ENCODE data around the gene IPO4. TPM values are rescaled to one million over a fixed set of nuclear protein-coding genes. Genes with fewer than 3 reads are reported as not detected.

The IPO4 gene
- total and polyA plus RNA-seq, 4 donors, result 9.2 to 28.2 (median 21.1) TPM

DNA sequence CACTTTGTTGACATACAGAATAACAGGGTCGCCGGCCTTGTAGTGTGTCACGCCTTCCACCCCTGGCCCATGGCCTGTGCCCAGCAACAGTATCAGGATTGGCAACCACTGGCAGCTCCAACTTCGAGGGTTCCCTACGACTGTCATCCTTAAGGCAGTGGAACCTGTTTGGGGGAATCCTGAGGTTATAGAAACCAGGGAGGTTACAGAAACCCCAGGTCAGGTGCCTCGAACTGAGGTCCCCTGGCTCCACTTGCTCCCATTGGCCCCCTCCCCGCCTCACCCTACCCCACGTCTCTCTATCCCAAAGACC, 6.2 kb upstream of the IPO4 start:
- Histone ChIP-seq H3K27me3 (ENCODE audit: control insufficient read depth, insufficient read depth, low read length) (no peaks in the 10 kb centered on the region), H3K9me3 (ENCODE audit: control insufficient read depth, insufficient read depth, low read length) (no peaks in the 10 kb centered on the region), H3K4me1 (ENCODE audit: control insufficient read depth, insufficient read depth, low read length) (peaks cover 13% of the 10 kb centered on the region), H3K4me3 (ENCODE audit: low read depth, low read length) (peak overlapping the region; percentile 90), H3K27ac (ENCODE audit: low read depth, low read length) (peak overlapping the region; percentile 96), H3K36me3 (ENCODE audit: control insufficient read depth, insufficient read depth, low read length) (peaks cover 25% of the 10 kb centered on the region)
- 68% methylated on average over 7 of the region's 8 CpGs for WGBS (ENCODE audit: insufficient coverage)
- DNase-seq (ENCODE audit: low read depth in 4 of 6, low spot score in 6 of 6), result no peak

DNA sequence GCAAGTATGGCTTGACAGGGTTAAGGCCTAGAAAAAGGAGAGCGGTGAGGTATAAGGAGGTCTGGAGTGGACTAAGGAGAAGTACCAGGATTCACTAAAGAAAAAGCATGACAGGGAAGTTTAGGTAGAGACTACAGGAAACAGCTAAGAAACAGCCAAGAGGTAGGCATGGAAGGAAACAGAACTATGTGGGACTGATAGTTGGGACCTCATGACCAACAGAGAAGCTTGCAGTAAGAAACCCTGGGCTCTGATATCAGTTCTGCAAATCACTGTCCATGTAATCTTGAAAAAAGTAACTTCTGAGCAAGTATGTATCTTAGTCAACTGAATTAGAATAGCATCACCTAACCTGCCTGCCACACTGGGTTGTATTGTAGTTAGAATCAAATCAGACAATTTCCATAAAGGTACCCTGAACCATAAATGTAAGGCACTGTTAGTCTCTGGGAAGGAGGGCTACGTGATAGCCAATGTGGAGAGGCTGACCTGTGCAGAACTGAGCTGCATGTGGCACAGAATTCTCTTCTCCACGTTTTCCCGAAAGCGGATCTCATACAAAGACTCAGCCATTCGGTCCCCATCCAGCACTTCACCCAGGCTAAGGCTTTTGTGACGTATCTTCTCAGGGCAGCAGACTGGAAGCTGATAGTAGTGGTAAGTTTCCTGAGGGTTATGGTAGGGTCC, 5.7 kb upstream of the IPO4 start:
- no peak overlapping the region for H3K27ac ChIP-seq (ENCODE audit: low read depth, low read length)
- DNase-seq (ENCODE audit: low read depth in 4 of 6, low spot score in 6 of 6), result no peak
- peaks cover 29% of the 10 kb centered on the region for H3K36me3 ChIP-seq (ENCODE audit: control insufficient read depth, insufficient read depth, low read length)
- no peaks in the 10 kb centered on the region for H3K27me3 ChIP-seq (ENCODE audit: control insufficient read depth, insufficient read depth, low read length)
- no peaks in the 10 kb centered on the region for H3K9me3 ChIP-seq (ENCODE audit: control insufficient read depth, insufficient read depth, low read length)
- 88% methylated on average over 4 of the region's 7 CpGs for WGBS (ENCODE audit: insufficient coverage)
- peaks cover 16% of the 10 kb centered on the region for H3K4me1 ChIP-seq (ENCODE audit: control insufficient read depth, insufficient read depth, low read length)
- H3K4me3 ChIP-seq (ENCODE audit: low read depth, low read length), result peak overlapping the region; percentile 90

DNA sequence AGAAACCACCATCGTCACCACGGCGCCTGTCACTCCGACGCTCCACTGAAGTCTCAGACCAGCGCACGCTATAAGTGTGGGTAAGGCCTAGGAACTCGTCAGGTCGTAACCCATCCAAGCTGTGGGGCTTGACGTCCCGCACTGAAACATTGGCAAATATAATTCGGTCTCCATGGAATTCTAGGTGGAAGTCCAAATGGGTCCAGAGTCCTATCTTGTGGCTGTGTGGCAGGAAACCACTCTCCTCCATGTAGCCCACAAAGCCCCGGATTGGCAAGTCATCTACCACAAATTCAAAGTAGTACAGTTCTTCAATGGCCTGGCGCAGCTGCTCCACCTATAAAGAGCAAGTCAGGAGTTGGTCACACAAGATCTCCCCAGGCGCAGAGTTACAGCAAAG, 4.3 kb upstream of the IPO4 start:
- Histone ChIP-seq H3K4me1 (ENCODE audit: control insufficient read depth, insufficient read depth, low read length) (peaks cover 30% of the 10 kb centered on the region), H3K36me3 (ENCODE audit: control insufficient read depth, insufficient read depth, low read length) (peaks cover 34% of the 10 kb centered on the region)

DNA sequence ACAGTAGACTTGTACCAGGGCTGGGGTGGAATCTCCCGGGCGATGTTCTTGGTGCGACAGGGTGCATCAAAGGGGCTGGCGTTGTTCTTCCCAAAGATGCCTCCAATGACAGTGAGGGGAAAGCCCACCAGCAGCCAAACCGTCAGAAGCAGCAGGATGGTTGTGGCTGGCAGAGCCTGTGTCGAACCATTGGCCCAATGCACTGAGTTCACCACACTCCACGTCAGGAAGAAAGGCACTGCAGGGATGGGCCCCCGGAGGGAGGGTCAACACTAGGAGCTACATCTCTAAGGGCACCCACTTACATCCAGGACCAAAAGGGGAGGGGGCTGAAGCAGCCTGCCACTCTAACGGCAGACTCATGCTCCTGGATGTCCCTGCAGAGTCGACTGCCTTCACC, 1.8 kb upstream of the IPO4 start:
- H3K27ac ChIP-seq (ENCODE audit: low read depth, low read length), result no peak overlapping the region
- no peaks in the 10 kb centered on the region for H3K27me3 ChIP-seq (ENCODE audit: control insufficient read depth, insufficient read depth, low read length)
- H3K9me3 ChIP-seq (ENCODE audit: control insufficient read depth, insufficient read depth, low read length), result no peaks in the 10 kb centered on the region
- WGBS (ENCODE audit: insufficient coverage), result 93% methylated on average over 5 of the region's 10 CpGs
- DNase-seq (ENCODE audit: low read depth in 4 of 6, low spot score in 6 of 6), result no peak
- H3K36me3 ChIP-seq (ENCODE audit: control insufficient read depth, insufficient read depth, low read length), result peaks cover 57% of the 10 kb centered on the region
- no peak overlapping the region for H3K4me3 ChIP-seq (ENCODE audit: low read depth, low read length)
- peaks cover 35% of the 10 kb centered on the region for H3K4me1 ChIP-seq (ENCODE audit: control insufficient read depth, insufficient read depth, low read length)

More for the DNA sequence above, 4.3 kb upstream of the IPO4 start:
- H3K9me3 ChIP-seq (ENCODE audit: control insufficient read depth, insufficient read depth, low read length), result no peaks in the 10 kb centered on the region
- WGBS (ENCODE audit: insufficient coverage), result 96% methylated on average over 13 of the region's 15 CpGs
- no peak overlapping the region for H3K27ac ChIP-seq (ENCODE audit: low read depth, low read length)
- DNase-seq (ENCODE audit: low read depth in 4 of 6, low spot score in 6 of 6), result no peak
- H3K4me3 ChIP-seq (ENCODE audit: low read depth, low read length), result no peak overlapping the region
- H3K27me3 ChIP-seq (ENCODE audit: control insufficient read depth, insufficient read depth, low read length), result no peaks in the 10 kb centered on the region

- no peak overlapping the region for H3K4me3 ChIP-seq (ENCODE audit: low read depth, low read length)
- peaks cover 67% of the 10 kb centered on the region for H3K36me3 ChIP-seq (ENCODE audit: control insufficient read depth, insufficient read depth, low read length)
- H3K27me3 ChIP-seq (ENCODE audit: control insufficient read depth, insufficient read depth, low read length), result no peaks in the 10 kb centered on the region
- no peak for DNase-seq (ENCODE audit: low read depth in 4 of 6, low spot score in 6 of 6)
- 96% methylated on average over 7 of the region's 9 CpGs for WGBS (ENCODE audit: insufficient coverage)
- H3K27ac ChIP-seq (ENCODE audit: low read depth, low read length), result peak overlapping the region; percentile 29
- H3K9me3 ChIP-seq (ENCODE audit: control insufficient read depth, insufficient read depth, low read length), result no peaks in the 10 kb centered on the region
- peaks cover 28% of the 10 kb centered on the region for H3K4me1 ChIP-seq (ENCODE audit: control insufficient read depth, insufficient read depth, low read length)
Measured at GRCh38 chr14:24189460-24189859, 844 bp upstream of the IPO4 start.

DNA sequence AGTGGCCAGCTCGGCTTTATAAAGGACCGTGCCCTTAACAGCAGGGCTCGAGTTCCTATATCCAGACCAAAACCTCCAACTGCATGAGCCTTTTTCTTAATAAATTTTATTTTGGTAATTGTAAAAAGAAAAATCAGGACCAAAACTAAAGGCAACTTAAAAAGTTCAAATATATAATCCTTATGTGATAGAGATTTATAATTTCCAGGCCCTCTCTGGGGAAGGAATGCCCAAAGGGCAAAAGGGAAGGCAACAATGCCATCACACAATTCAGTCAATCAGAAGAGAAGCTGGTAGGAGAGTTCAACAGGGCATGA, 401 bp upstream of the IPO4 start:
- peak overlapping the region; percentile 79 for H3K4me3 ChIP-seq (ENCODE audit: low read depth, low read length)
- H3K36me3 ChIP-seq (ENCODE audit: control insufficient read depth, insufficient read depth, low read length), result peaks cover 71% of the 10 kb centered on the region

DNA sequence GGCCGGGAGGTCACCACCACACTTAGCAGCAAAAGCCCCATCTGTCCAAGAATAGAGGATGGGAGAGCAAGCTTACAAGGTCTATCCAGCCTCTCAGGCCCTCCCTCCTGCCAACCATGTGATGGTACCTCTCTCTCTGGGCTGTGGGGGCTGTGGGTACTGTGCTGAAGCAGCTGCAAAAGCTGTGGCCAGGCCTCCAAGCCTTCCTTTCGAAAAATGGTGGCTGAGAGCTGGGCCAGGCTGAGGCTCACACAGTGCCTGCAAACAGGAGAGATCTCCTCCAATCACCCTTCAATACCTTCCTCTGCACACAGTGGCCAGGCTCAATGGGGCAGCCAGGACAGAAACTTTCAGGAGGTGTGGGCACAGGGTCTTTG, 1.1 kb downstream of the IPO4 start:
- DNase-seq (ENCODE audit: low read depth in 4 of 6, low spot score in 6 of 6), result no peak
- H3K36me3 ChIP-seq (ENCODE audit: control insufficient read depth, insufficient read depth, low read length), result peaks cover 78% of the 10 kb centered on the region
- no peak overlapping the region for H3K27ac ChIP-seq (ENCODE audit: low read depth, low read length)
- no peak overlapping the region for H3K4me3 ChIP-seq (ENCODE audit: low read depth, low read length)
- WGBS (ENCODE audit: insufficient coverage), result 100% methylated on average over 1 of the region's 2 CpGs
- H3K9me3 ChIP-seq (ENCODE audit: control insufficient read depth, insufficient read depth, low read length), result no peaks in the 10 kb centered on the region
- H3K4me1 ChIP-seq (ENCODE audit: control insufficient read depth, insufficient read depth, low read length), result peaks cover 28% of the 10 kb centered on the region
- H3K27me3 ChIP-seq (ENCODE audit: control insufficient read depth, insufficient read depth, low read length), result no peaks in the 10 kb centered on the region

More for the DNA sequence above, 401 bp upstream of the IPO4 start:
- Histone ChIP-seq H3K27ac (ENCODE audit: low read depth, low read length) (peak overlapping the region; percentile 29), H3K27me3 (ENCODE audit: control insufficient read depth, insufficient read depth, low read length) (no peaks in the 10 kb centered on the region), H3K9me3 (ENCODE audit: control insufficient read depth, insufficient read depth, low read length) (no peaks in the 10 kb centered on the region), H3K4me1 (ENCODE audit: control insufficient read depth, insufficient read depth, low read length) (peaks cover 28% of the 10 kb centered on the region)
- DNase-seq (ENCODE audit: low read depth in 4 of 6, low spot score in 6 of 6), result no peak
- WGBS (ENCODE audit: insufficient coverage), result no CpG with 5 or more reads among the region's 3 CpGs

GRCh38 chr14:24186831-24187538, 1.6 kb downstream of the IPO4 start:
- H3K4me3 ChIP-seq (ENCODE audit: low read depth, low read length), result no peak overlapping the region
- WGBS (ENCODE audit: insufficient coverage), result 86% methylated on average over 3 of the region's 10 CpGs
- DNase-seq (ENCODE audit: low read depth in 4 of 6, low spot score in 6 of 6), result no peak
- H3K27me3 ChIP-seq (ENCODE audit: control insufficient read depth, insufficient read depth, low read length), result no peaks in the 10 kb centered on the region
- H3K4me1 ChIP-seq (ENCODE audit: control insufficient read depth, insufficient read depth, low read length), result peaks cover 28% of the 10 kb centered on the region
- no peak overlapping the region for H3K27ac ChIP-seq (ENCODE audit: low read depth, low read length)
- H3K36me3 ChIP-seq (ENCODE audit: control insufficient read depth, insufficient read depth, low read length), result peaks cover 78% of the 10 kb centered on the region
- H3K9me3 ChIP-seq (ENCODE audit: control insufficient read depth, insufficient read depth, low read length), result no peaks in the 10 kb centered on the region

DNA sequence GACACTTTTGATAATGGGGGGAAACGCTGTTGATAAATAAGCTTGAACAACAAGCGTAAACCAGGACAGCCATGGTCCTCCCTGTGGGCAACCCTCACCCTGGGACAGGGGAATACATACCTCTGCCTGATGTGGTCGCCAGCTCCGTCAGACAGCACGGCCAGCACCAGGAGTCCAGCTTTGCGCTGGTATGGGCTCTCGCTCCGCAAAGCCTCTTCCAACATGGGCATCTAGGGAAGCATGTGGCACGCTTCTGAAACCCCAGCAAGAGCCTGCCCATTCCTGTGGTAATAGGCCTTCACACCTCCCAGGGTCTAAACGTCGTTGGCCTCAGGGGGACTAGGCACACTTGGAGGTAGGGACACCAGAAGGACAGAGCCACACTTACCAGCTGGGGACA, 2.9 kb downstream of the IPO4 start:
- no peak for DNase-seq (ENCODE audit: low read depth in 4 of 6, low spot score in 6 of 6)
- 95% methylated on average over 11 of the region's 11 CpGs for WGBS (ENCODE audit: insufficient coverage)
- Histone ChIP-seq H3K36me3 (ENCODE audit: control insufficient read depth, insufficient read depth, low read length) (peaks cover 85% of the 10 kb centered on the region), H3K4me1 (ENCODE audit: control insufficient read depth, insufficient read depth, low read length) (peaks cover 28% of the 10 kb centered on the region), H3K4me3 (ENCODE audit: low read depth, low read length) (no peak overlapping the region), H3K27ac (ENCODE audit: low read depth, low read length) (no peak overlapping the region), H3K9me3 (ENCODE audit: control insufficient read depth, insufficient read depth, low read length) (no peaks in the 10 kb centered on the region), H3K27me3 (ENCODE audit: control insufficient read depth, insufficient read depth, low read length) (no peaks in the 10 kb centered on the region)

DNA sequence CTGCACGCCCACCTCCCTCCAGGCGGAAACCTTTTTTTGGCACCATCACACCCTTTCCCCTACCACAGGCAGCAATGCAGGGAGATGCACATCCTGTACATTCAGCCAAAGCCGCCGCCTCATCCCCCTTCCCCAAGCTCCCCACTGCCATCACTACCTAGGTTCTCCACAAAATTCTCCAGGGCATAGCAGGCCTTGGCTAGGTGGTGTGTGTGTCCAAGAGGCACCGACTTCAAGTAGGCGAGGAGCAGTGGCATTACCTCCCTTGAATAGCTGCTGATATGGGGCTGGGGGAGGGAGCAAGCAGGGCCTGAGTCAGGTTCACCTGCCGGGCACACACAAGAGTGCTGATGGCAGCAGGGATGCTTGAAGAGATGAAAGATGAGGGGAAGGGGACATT, 3.6 kb downstream of the IPO4 start:
- Histone ChIP-seq H3K36me3 (ENCODE audit: control insufficient read depth, insufficient read depth, low read length) (peaks cover 85% of the 10 kb centered on the region), H3K4me1 (ENCODE audit: control insufficient read depth, insufficient read depth, low read length) (peaks cover 28% of the 10 kb centered on the region)
- WGBS (ENCODE audit: insufficient coverage), result 97% methylated on average over 5 of the region's 7 CpGs

More for the DNA sequence above, 3.6 kb downstream of the IPO4 start:
- H3K27ac ChIP-seq (ENCODE audit: low read depth, low read length), result no peak overlapping the region
- no peak for DNase-seq (ENCODE audit: low read depth in 4 of 6, low spot score in 6 of 6)
- H3K9me3 ChIP-seq (ENCODE audit: control insufficient read depth, insufficient read depth, low read length), result no peaks in the 10 kb centered on the region
- no peaks in the 10 kb centered on the region for H3K27me3 ChIP-seq (ENCODE audit: control insufficient read depth, insufficient read depth, low read length)
- H3K4me3 ChIP-seq (ENCODE audit: low read depth, low read length), result no peak overlapping the region

Data from spinal cord (tissue), 10 donors.